ENCODE results near the gene LRFN2.
A peak's percentile ranks its signal among the peaks of the same experiment; 100 is the strongest.

LRFN2 gene

GRCh38 chr6:40359808-40360207 is 227.4 kb downstream of the LRFN2 start:
- no peak for DNase-seq

- DNase-seq = no peak
Observed at GRCh38 chr6:40358473-40359460, 228.4 kb downstream of the LRFN2 start.

- DNase-seq = peak; percentile 16
Observed at GRCh38 chr6:40356242-40356910, 230.8 kb downstream of the LRFN2 start.

GRCh38 chr6:40355532-40355931 is 231.6 kb downstream of the LRFN2 start:
- no peak for DNase-seq

DNA sequence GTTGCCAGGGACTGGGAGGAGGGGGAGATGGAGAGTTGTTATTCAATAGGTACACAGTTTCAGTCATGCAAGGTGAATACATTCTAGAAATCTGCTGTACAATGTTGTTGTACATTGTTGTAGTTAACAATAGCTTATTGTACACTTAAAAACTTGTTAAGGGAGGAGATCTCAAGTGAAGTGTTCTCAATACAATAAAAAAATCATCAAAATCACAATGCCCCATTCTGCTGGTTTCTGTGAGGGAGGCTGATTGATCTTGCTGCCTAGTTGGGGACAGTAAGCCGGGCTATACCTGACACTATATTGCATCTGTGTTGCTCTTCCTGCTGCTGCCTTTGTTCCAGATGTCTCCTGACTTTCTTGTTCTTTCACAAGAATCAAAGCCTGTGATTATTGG is 232.1 kb downstream of the LRFN2 start:
- no peak for DNase-seq

- no peak for DNase-seq
Observed at GRCh38 chr6:40353967-40354452, 233.2 kb downstream of the LRFN2 start.

- no peak for DNase-seq
Observed at GRCh38 chr6:40353197-40353966, 233.8 kb downstream of the LRFN2 start.

DNA sequence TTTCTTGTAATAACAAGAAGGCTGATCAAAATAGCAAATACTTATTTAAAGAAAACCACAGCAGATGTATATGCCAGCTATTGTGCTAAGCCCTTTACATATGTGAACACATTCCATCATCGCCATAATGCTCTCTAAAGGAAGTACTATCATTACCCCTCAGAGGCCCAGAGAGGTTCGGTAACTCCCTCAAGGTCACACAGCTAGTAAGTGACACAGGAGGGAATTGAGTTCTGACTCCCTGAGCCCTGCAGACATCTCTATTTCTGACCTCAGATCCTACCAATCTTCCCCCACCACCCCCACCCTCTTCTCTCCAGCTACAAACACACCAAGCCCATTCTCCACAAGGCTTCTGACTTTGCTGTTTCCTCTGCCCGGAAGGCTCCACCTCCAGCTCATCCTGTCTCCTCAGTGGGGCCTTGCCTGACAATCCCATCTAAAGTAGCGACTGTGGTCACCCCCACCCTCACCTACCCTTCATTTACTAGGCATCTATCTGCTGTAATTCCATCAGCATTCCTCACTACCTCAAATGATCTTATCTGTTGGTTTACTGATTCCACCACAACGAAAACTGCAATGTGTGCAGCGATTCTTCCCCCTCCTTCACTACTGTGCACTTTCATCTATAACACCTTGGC is 234.5 kb downstream of the LRFN2 start:
- DNase-seq = no peak

GRCh38 chr6:40352006-40352405 is 235.2 kb downstream of the LRFN2 start:
- no peak for DNase-seq

GRCh38 chr6:40350747-40351217 is 236.4 kb downstream of the LRFN2 start:
- DNase-seq = no peak

DNA sequence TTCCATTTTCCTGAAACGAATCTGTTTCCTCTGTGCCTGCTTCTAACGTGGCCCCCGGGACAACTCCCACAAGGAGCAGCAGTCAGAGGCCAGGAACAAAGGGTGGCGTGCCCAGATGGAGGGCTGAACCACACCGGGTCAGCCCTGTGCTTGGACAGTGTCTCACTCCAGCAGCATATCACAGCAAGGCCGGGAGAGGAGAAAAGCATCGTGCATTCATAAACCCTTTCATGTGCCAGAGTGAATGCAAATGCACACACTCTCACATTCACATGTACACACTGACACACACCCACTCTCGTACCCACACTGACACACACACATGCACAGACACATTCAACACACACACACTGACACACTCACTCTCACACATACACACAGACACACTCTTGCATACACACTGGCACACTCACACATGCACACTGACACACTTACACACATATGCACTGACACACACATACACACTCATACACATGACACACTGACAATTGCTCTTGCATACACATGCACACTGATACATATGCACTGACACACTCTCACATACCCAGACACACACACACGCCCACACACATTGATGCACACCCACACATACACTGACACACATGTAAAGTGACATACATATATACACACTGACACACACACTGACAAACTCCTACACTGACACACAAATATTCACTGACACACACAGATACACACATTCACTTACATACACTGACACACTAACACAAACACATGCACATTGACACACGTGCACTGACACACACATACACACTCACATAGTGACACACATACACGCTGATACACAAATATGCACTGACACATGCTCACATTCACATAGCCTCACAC is 237.0 kb downstream of the LRFN2 start:
- no peak for DNase-seq

DNA sequence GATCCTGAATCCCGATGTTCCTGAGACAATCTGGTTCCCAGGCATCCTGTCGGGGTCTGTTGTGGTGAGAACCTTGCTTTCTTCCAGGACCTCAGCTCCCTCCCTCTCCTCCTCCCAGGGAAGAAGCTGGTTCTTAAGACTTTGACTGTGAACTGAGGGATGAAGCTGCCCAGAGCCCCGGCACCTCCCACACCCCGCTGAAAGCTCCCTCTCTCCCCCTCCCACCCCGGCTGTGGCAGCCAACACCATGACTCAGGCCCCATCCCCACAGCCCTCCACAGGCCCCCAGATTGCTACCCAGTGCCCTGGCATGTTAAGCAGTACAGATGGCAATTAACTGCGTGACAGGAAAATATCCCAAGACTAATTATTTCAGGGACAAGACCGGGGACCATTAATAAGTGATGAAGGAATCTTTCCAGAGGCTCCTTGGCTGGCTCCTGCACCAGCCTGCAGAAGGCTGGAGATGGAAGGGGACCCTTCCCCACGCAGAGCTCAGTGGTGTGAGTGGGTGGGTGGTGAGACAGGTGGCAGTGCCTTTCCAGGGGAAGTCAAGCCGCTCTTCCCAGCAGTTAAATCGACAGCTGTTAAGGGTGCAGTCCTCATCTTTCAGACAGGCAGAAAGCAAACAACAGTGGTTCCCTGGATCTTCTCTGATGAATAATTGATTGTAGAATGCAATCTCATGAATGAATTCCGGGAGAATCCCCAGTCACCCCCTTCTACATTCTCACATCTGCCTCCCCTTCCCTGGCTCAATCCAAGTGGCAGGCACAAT is 237.9 kb downstream of the LRFN2 start:
- no peak for DNase-seq

DNA sequence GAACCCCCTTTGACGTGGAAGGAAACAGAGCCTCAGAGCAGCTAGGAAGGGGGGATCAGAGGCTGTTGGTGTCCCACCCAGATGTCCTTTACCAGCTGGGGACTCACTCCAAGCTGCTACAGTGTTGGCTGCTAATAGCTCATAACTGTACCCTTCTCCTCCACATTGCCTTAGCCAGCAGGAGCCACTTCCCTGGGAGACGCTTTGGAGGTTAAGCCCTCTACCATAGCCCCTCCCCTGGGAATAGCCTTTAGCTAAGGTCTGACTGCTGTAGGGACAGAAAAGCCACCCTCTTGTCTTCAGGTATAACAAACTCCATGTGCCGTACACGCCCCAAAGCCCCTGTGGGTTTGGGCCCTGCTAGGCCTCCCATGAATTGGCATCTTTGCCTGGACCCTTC is 238.6 kb downstream of the LRFN2 start:
- DNase-seq = no peak

- no peak for DNase-seq
Observed at GRCh38 chr6:40347571-40348011, 239.6 kb downstream of the LRFN2 start.

GRCh38 chr6:40346246-40346645 is 240.9 kb downstream of the LRFN2 start:
- no peak for DNase-seq

DNA sequence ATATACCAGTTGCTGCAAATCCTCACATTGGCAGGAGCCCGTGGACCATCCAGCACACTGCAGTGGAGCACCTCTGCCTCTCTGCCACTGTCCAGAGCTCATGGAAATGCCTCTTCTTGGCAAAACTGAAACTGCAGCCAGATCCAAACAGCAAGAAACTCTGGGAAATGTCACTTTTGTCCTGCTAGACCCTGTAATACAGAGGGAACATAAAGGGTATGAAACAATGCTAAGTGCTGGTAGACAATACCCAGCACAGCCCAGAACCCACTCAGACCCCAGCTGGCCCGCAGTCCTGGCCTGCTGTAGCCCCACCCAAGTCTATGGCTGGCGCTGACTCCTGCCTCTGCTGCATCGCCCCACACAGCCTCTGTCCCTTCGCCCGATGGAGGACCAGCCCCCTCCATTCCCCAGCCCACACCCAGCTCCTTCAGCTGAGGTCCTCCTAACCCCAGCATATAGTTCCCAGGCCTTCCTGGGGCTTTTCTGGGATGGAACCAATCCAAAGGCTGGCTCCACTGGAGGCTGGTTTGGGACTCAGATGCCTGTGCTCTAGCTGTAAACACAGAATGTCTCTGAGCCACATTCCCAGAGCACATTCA is 242.5 kb downstream of the LRFN2 start:
- no peak for DNase-seq

DNA sequence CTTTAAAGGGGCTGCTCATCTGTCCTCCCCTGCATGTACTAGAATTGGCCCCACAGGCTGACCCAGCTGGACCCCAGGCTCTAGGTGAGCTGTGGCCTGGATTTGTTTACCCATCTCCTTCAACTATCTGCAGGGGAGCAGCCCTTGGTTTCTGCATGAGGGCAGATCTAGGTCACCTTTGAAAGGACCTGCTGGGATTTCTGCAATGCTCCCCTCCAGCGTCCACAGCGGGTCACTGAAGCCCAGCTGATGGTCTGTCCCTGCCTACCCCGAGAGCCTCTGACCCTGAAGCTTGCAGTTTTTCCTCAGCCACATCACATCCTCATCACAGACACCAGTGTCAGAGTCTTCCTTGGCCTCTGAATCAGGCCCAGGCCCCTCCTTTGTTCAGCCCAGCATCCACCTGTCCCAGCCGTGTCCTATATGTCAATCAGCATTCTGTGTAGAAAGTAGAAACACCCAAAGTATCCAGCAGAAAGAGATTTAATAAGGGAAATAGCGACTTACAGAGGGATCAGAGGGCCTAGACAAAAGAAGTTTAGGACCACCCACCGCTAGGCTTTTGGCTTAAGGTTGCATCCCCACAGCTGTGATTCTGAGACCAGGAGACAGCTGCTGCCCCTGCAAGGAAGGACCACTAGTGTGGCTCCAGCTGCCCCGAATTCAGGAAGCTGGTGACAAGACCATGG is 243.1 kb downstream of the LRFN2 start:
- DNase-seq = no peak

DNA sequence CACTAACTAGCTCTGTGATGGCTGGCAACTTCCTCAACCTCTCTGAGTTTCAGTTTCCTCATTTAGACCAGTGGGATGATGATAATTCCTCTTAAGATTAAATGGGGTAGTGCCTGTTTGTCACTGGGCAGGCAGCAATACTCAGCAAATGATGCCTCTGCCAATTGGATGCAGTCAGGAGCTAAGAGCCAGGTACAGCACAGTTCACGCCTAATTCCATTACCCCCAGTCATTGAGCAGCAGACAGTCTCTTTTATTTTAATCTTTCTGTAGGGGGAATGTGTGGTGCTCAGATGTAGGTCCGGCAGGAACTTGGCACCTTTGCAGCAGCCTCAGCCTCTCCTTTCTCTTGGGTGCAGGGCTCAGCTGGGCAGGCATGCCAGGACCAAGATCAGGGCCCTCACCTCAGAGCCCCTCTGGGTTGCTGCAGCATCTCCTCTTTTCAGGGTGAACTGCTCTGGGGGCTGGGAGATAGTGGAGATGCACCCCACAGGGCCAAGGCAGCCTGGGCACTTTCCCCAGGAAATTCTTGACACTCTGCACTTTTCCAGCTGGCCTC is 243.8 kb downstream of the LRFN2 start:
- DNase-seq = no peak

DNA sequence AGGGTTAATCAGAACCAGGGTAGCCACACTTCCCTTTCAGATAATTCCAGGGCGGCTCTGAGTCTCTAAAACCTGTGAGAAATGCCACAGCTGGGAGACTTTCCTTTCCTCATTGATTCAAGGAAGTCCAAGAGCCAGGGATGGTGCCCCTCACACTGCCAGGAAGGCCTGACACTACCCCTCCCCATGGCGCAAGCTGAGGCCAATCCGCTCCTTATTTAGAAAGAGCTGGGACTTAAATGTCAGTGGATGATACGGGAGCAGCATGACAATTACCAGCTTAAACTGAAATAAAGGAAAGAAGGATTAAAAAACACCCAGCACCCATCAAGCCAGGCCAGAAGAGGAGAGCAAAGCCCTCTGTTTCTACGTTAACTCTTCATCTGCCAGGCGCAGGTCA is 244.4 kb downstream of the LRFN2 start:
- no peak for DNase-seq

Measured in stimulated activated CD4-positive, alpha-beta T cell treated with anti-CD3 and anti-CD28 coated beads, Interleukin-1b, Interleukin-23, amount 100 ng/mL, for 48 hours (primary cell).